WTC11 (cell line): ENCODE results near the gene ZNF579. TPM values are rescaled to one million over a fixed set of nuclear protein-coding genes. Genes with fewer than 3 reads are reported as not detected.

Experiments used
- ATAC-seq: fragments of 200-7000 bp; cut with Tn5 transposase; 2 replicates; pipeline ENCODE4 v1.10.0; 2021; ENCODE audit warnings: mild to moderate bottlenecking, moderate library complexity
- CTCF ChIA-PET: fragments of 300-600 bp; sonication (Branson Sonifier 250); formaldehyde crosslinking; loops from one replicate; lab custom pipeline; 2021; ENCODE audit warnings: antibody characterized with exemption; lab: Charles Lee
- POLR2A ChIA-PET: fragments of 350-600 bp; sonication (Branson Sonifier 250); formaldehyde crosslinking; loops from one replicate; lab custom pipeline; 2021; ENCODE audit warnings: antibody characterized with exemption; lab: Charles Lee
- DNase-seq: peaks from one replicate; pipeline ENCODE4 v3.0.0; 2021; ENCODE audit warnings: low spot score
- H3K27ac Mint-ChIP-seq: 2 replicates; pipeline ENCODE4 v1.8.0; 2021; ENCODE audit warnings: mixed read lengths
- H3K27me3 Mint-ChIP-seq: 2 replicates; pipeline ENCODE4 v1.8.0; 2021; ENCODE audit warnings: low read depth, mild to moderate bottlenecking, moderate library complexity, mixed read lengths
- H3K36me3 Mint-ChIP-seq: 2 replicates; pipeline ENCODE4 v1.8.0; 2021; ENCODE audit warnings: mixed read lengths
- H3K4me1 Mint-ChIP-seq: 2 replicates; pipeline ENCODE4 v1.8.0; 2022; ENCODE audit warnings: mixed read lengths
- H3K4me3 Mint-ChIP-seq: 2 replicates; pipeline ENCODE4 v1.8.0; 2021; ENCODE audit warnings: mild to moderate bottlenecking, moderate library complexity, mixed read lengths
- H3K9me3 Mint-ChIP-seq: 2 replicates; pipeline ENCODE4 v1.8.0; 2021; ENCODE audit warnings: mixed read lengths
- AFF4 ChIP-seq: sonication (generic); formaldehyde crosslinking; IDR thresholded peaks from 2 replicates; pipeline ENCODE4 v1.8.1; 2023; ENCODE audit warnings: mild to moderate bottlenecking, missing genetic modification reagents, borderline replicate concordance
- ATF3 ChIP-seq: sonication (generic); formaldehyde crosslinking; conservative IDR thresholded peaks from 2 replicates; pipeline ENCODE4 v1.8.1; 2022; ENCODE audit warnings: mild to moderate bottlenecking, missing genetic modification reagents
- ELF4 ChIP-seq: sonication (generic); formaldehyde crosslinking; IDR thresholded peaks from 2 replicates; pipeline ENCODE4 v1.8.1; 2022; ENCODE audit warnings: low read depth, mild to moderate bottlenecking, moderate library complexity, missing genetic modification reagents
- ESRRA ChIP-seq: sonication (generic); formaldehyde crosslinking; IDR thresholded peaks from 2 replicates; pipeline ENCODE4 v1.8.1; 2022; ENCODE audit warnings: mild to moderate bottlenecking, missing genetic modification reagents, borderline replicate concordance
- FOXJ3 ChIP-seq: sonication (generic); formaldehyde crosslinking; IDR thresholded peaks from 2 replicates; pipeline ENCODE4 v1.9.0; 2021; ENCODE audit warnings: missing genetic modification reagents, mild to moderate bottlenecking, borderline replicate concordance
- GABPB1 ChIP-seq: sonication (generic); formaldehyde crosslinking; IDR thresholded peaks from 2 replicates; pipeline ENCODE4 v1.8.1; 2023; ENCODE audit warnings: mild to moderate bottlenecking, missing genetic modification reagents
- GTF2I ChIP-seq: fragments of 250-450 bp; sonication (Bioruptor Pico); conservative IDR thresholded peaks from 2 replicates; pipeline ENCODE4 v1.4.0; 2021; ENCODE audit warnings: mild to moderate bottlenecking
- HMGA2 ChIP-seq: fragments of 250-450 bp; sonication (Bioruptor Pico); IDR thresholded peaks from 2 replicates; pipeline ENCODE4 v1.4.0; 2021; ENCODE audit warnings: mild to moderate bottlenecking, moderate library complexity
- JAZF1 ChIP-seq: fragments of 250-450 bp; sonication (Bioruptor Pico); IDR thresholded peaks from 2 replicates; pipeline ENCODE4 v1.9.0; 2021; ENCODE audit warnings: moderate library complexity, mild to moderate bottlenecking, inconsistent platforms
- JUN ChIP-seq: sonication (generic); formaldehyde crosslinking; IDR thresholded peaks from 2 replicates; pipeline ENCODE4 v1.8.0; 2023; ENCODE audit warnings: mild to moderate bottlenecking, missing genetic modification reagents
- KAT7 ChIP-seq: sonication (generic); formaldehyde crosslinking; IDR thresholded peaks from 2 replicates; pipeline ENCODE4 v1.8.1; 2023; ENCODE audit warnings: missing genetic modification reagents, mild to moderate bottlenecking, borderline replicate concordance
- MLX ChIP-seq: sonication (generic); formaldehyde crosslinking; IDR thresholded peaks from 2 replicates; pipeline ENCODE4 v1.8.1; 2023; ENCODE audit warnings: mild to moderate bottlenecking, missing genetic modification reagents, moderate library complexity
- MYBL2 ChIP-seq: sonication (generic); formaldehyde crosslinking; IDR thresholded peaks from 2 replicates; pipeline ENCODE4 v1.8.1; 2023; ENCODE audit warnings: mild to moderate bottlenecking, moderate library complexity, missing genetic modification reagents
- NFYB ChIP-seq: sonication (generic); formaldehyde crosslinking; conservative IDR thresholded peaks from 2 replicates; pipeline ENCODE4 v1.8.0; 2022; ENCODE audit warnings: low read depth, missing genetic modification reagents
- NR1H2 ChIP-seq: sonication (generic); formaldehyde crosslinking; IDR thresholded peaks from 2 replicates; pipeline ENCODE4 v1.9.0; 2021; ENCODE audit warnings: mild to moderate bottlenecking, moderate library complexity, missing genetic modification reagents
- NR2C2 ChIP-seq: sonication (generic); formaldehyde crosslinking; IDR thresholded peaks from 2 replicates; pipeline ENCODE4 v1.8.0; 2022; ENCODE audit warnings: mild to moderate bottlenecking, missing genetic modification reagents
- PREB ChIP-seq: sonication (generic); formaldehyde crosslinking; IDR thresholded peaks from 2 replicates; pipeline ENCODE4 v1.8.1; 2022; ENCODE audit warnings: mild to moderate bottlenecking, missing genetic modification reagents, moderate library complexity, borderline replicate concordance
- PRRX2 ChIP-seq: fragments of 250-450 bp; sonication (Bioruptor Pico); IDR thresholded peaks from 2 replicates; pipeline ENCODE4 v1.8.0; 2021; ENCODE audit warnings: mild to moderate bottlenecking
- RELA ChIP-seq: sonication (generic); formaldehyde crosslinking; IDR thresholded peaks from 2 replicates; pipeline ENCODE4 v1.8.1; 2022; ENCODE audit warnings: missing genetic modification reagents, mild to moderate bottlenecking, borderline replicate concordance
- SP1 ChIP-seq: sonication (generic); formaldehyde crosslinking; conservative IDR thresholded peaks from 2 replicates; pipeline ENCODE4 v1.8.1; 2022; ENCODE audit warnings: missing genetic modification reagents
- ZNF317 ChIP-seq: sonication (generic); formaldehyde crosslinking; IDR thresholded peaks from 2 replicates; pipeline ENCODE4 v1.8.1; 2023; ENCODE audit warnings: low read depth, mild to moderate bottlenecking, moderate library complexity, missing genetic modification reagents, borderline replicate concordance
- ZNF423 ChIP-seq: fragments of 250-450 bp; sonication (Bioruptor Pico); IDR thresholded peaks from 2 replicates; pipeline ENCODE4 v2.1.2; 2022; ENCODE audit warnings: mild to moderate bottlenecking, moderate library complexity
- ZNF425 ChIP-seq: fragments of 250-450 bp; sonication (Bioruptor Pico); conservative IDR thresholded peaks from 2 replicates; pipeline ENCODE4 v1.9.0; 2021; ENCODE audit warnings: mild to moderate bottlenecking
- total RNA-seq: library from RNA; stranded (reverse); gene quantifications from 3 replicates; pipeline ENCODE4 v1.2.3, GENCODE V29; 2021

The ZNF579 gene
- total RNA-seq, 1 experiment from 2014 or later, result 30.0 TPM

GRCh38 chr19:55613930-55614710 is 33.5 kb upstream of the ZNF579 start:
- no peak for ATAC-seq
- no peaks in the 10 kb centered on the region for H3K9me3 Mint-ChIP-seq
- peaks cover 18% of the 10 kb centered on the region for H3K36me3 Mint-ChIP-seq
- POLR2A ChIA-PET, result interaction anchor here (1.0 kb wide), 1 partner anchor 10 kb away, joined by 4 read pairs; no protein-coding TSS in a partner anchor
- DNase-seq, result no peak
- H3K4me1 Mint-ChIP-seq, result 0 out of 2 replicates have a peak, but pooled peaks cover 3% of the 10 kb centered on the region
- no peak for TF ChIP-seq ATF3 (CRISPR knock-in tag)
- TF ChIP-seq ZNF317 (CRISPR knock-in tag), result no peak
- TF ChIP-seq KAT7, result no peak
- no peak for TF ChIP-seq MLX (CRISPR knock-in tag)
- no peak for TF ChIP-seq NR2C2 (CRISPR knock-in tag)
- no peak for TF ChIP-seq SP1
- no peak for TF ChIP-seq HMGA2 (CRISPR knock-in tag)
- TF ChIP-seq GTF2I (CRISPR knock-in tag), result no peak
- no peak for TF ChIP-seq ESRRA (CRISPR knock-in tag)
- no peak for TF ChIP-seq NR1H2
- no peak for TF ChIP-seq JAZF1
- TF ChIP-seq PRRX2 (CRISPR knock-in tag), result no peak
- no peak for TF ChIP-seq ZNF423 (CRISPR knock-in tag)
- TF ChIP-seq, all 79 proteins: peak for 0
- no peak overlapping the region for H3K27ac Mint-ChIP-seq
- CTCF ChIA-PET, result interaction anchor here (1.2 to 2.3 kb wide), 2 partner anchors 8 to 9 kb away, joined by 4 to 5 read pairs; partner anchors contain the start of gene ZNF865
- H3K27me3 Mint-ChIP-seq, result no peaks in the 10 kb centered on the region; the same call in 1 of the 2 replicates
- no peak overlapping the region for H3K4me3 Mint-ChIP-seq

- DNase-seq (no peak), ATAC-seq (no peak)
- Mint-ChIP-seq H3K4me3 (no peak overlapping the region), H3K27ac (no peak overlapping the region), H3K4me1 (0 out of 2 replicates have a peak, but pooled peaks cover 3% of the 10 kb centered on the region), H3K27me3 (no peaks in the 10 kb centered on the region; the same call in 1 of the 2 replicates), H3K9me3 (no peaks in the 10 kb centered on the region), H3K36me3 (peaks cover 21% of the 10 kb centered on the region)
- POLR2A ChIA-PET, result interaction anchor here (1.0 kb wide), 1 partner anchor 9 kb away, joined by 4 read pairs; no protein-coding TSS in a partner anchor
- CTCF ChIA-PET, result interaction anchor here (1.2 kb wide), 1 partner anchor 9 kb away, joined by 4 read pairs; the partner anchor contains the start of gene ZNF865
- TF ChIP-seq ELF4 (CRISPR knock-in tag) (no peak), JUN (CRISPR knock-in tag) (no peak), PREB (CRISPR knock-in tag) (no peak), FOXJ3 (no peak), MYBL2 (CRISPR knock-in tag) (no peak), GABPB1 (CRISPR knock-in tag) (no peak)
These were observed 32.7 kb upstream of the ZNF579 start for GRCh38 chr19:55613396-55613795.

GRCh38 chr19:55611983-55612645 is 31.5 kb upstream of the ZNF579 start:
- ChIA-PET POLR2A (no interaction called here), CTCF (no interaction called here)
- Mint-ChIP-seq H3K4me1 (peaks cover under 1% of the 10 kb centered on the region), H3K4me3 (no peak overlapping the region), H3K27me3 (no peaks in the 10 kb centered on the region; the same call in 1 of the 2 replicates), H3K9me3 (no peaks in the 10 kb centered on the region), H3K27ac (no peak overlapping the region), H3K36me3 (peaks cover 21% of the 10 kb centered on the region)
- DNase-seq (no peak), ATAC-seq (no peak)
- TF ChIP-seq HMGA2 (CRISPR knock-in tag), result no peak
- no peak for TF ChIP-seq MYBL2 (CRISPR knock-in tag)
- TF ChIP-seq ZNF317 (CRISPR knock-in tag), result no peak
- no peak for TF ChIP-seq AFF4
- TF ChIP-seq NFYB (CRISPR knock-in tag), result no peak
- no peak for TF ChIP-seq ZNF425 (CRISPR knock-in tag)
- no peak for TF ChIP-seq RELA (CRISPR knock-in tag)
